HCT116 (cell line): ENCODE measurements around the gene CD200R1L. TPM values are rescaled to one million over a fixed set of nuclear protein-coding genes. Genes with fewer than 3 reads are reported as not detected.

Experiments
- ATAC-seq: fragments of 200-7000 bp; cut with Tn5 transposase; 2 replicates; pipeline ENCODE4 v1.9.1; 2020; ENCODE audit warnings: mild to moderate bottlenecking, moderate library complexity
- BruUV-seq: library from RNA; stranded (reverse); fragments of 400-500 nt; replicated peaks from 2 replicates; lab custom pipeline; 2021; lab: Mats Ljungman, UMichigan
- CTCF ChIA-PET: fragments of 300-600 bp; sonication (Branson Sonifier 250); formaldehyde crosslinking; loops from one replicate; lab custom pipeline; 2021; ENCODE audit warnings: antibody characterized with exemption; lab: Charles Lee
- POLR2A ChIA-PET: fragments of 300-600, 350-600 bp; sonication (Branson Sonifier 250); formaldehyde crosslinking; loops from one replicate; lab custom pipeline; 2021; ENCODE audit warnings: antibody characterized with exemption; lab: Charles Lee
- RAD21 ChIA-PET, 2 experiments: fragments of 300-600 bp; sonication (Branson Sonifier 250); formaldehyde crosslinking; loops; one replicate each; lab custom pipeline; 2023; ENCODE audit warnings: low total read pairs in 2 of 2; ENCODE audit not compliant: uncharacterized antibody in 2 of 2, unreplicated experiment in 2 of 2, low non-redundant PET in 1 of 2; lab: Charles Lee
- DNase-seq: peaks from one replicate; pipeline ENCODE4 v3.0.0-alpha.2; 2010; ENCODE audit warnings: low read depth, low spot score
- H2AFZ ChIP-seq: fragments of 200-600 bp; shearing (Covaris generic), sonication (generic); 2 replicates; pipeline ENCODE4 v1.6.1; 2017; ENCODE audit warnings: low read depth, mixed run types, mixed read lengths, antibody characterized with exemption, low read length; ENCODE audit not compliant: poor library complexity, severe bottlenecking
- H3K27ac ChIP-seq: 2 replicates; pipeline ENCODE4 v1.5.1; 2012; ENCODE audit warnings: low read depth, low read length
- H3K27me3 ChIP-seq: fragments of 200-600 bp; sonication (generic); 2 replicates; pipeline ENCODE4 v1.6.1; 2016; ENCODE audit warnings: mixed run types, low read length, mixed read lengths; ENCODE audit not compliant: insufficient read depth
- H3K36me3 ChIP-seq, 2 experiments: fragments of 200-500 bp in 1 of 2; fragments of 200-600 bp in 1 of 2; sonication (Bioruptor generic) in 1 of 2; sonication (generic) in 1 of 2; 2 replicates each; pipeline versions ENCODE4 v1.5.1 to v1.6.1; 2014 to 2016; ENCODE audit warnings: low read length in 2 of 2, inconsistent platforms in 1 of 2, mixed read lengths in 1 of 2, mixed run types in 1 of 2; ENCODE audit not compliant: insufficient read depth in 2 of 2, control insufficient read depth in 1 of 2
- H3K4me1 ChIP-seq, 2 experiments: fragments of 200-600 bp in 1 of 2; sonication (generic) in 1 of 2; 2 replicates each; pipeline versions ENCODE4 v1.5.1 to v1.6.1; 2012 to 2017; ENCODE audit warnings: low read length in 2 of 2, inconsistent platforms in 1 of 2, mild to moderate bottlenecking in 1 of 2, mixed read lengths in 1 of 2, mixed run types in 1 of 2, moderate library complexity in 1 of 2; ENCODE audit not compliant: insufficient read depth in 2 of 2, control insufficient read depth in 1 of 2
- H3K4me2 ChIP-seq: fragments of 200-600 bp; sonication (generic); 2 replicates; pipeline ENCODE4 v1.6.1; 2017; ENCODE audit warnings: mixed run types, low read length, mixed read lengths
- H3K4me3 ChIP-seq, 2 experiments: fragments of 200-600 bp in 1 of 2; sonication (generic) in 1 of 2; replicated peaks in 1 of 2; 2 replicates each; pipeline ENCODE4 v1.5.1; 2011 to 2016; ENCODE audit warnings: low read length in 2 of 2, control low read depth in 1 of 2, low read depth in 1 of 2, mild to moderate bottlenecking in 1 of 2, mixed read lengths in 1 of 2, mixed run types in 1 of 2
- H3K79me2 ChIP-seq: fragments of 200-600 bp; sonication (generic); 2 replicates; pipeline ENCODE4 v1.6.1; 2017; ENCODE audit warnings: mild to moderate bottlenecking, mixed run types, low read length, moderate library complexity, mixed read lengths; ENCODE audit not compliant: insufficient read depth
- H3K9ac ChIP-seq: fragments of 200-600 bp; sonication (generic); 2 replicates; pipeline ENCODE4 v1.6.1; 2016; ENCODE audit warnings: low read length, mixed read lengths
- H3K9me2 ChIP-seq: fragments of 200-600 bp; sonication (generic), shearing (Covaris generic); 2 replicates; pipeline ENCODE4 v1.6.1; 2017; ENCODE audit warnings: mixed run types, mild to moderate bottlenecking, moderate library complexity; ENCODE audit not compliant: insufficient read depth
- H3K9me3 ChIP-seq, 2 experiments: fragments of 200-500 bp in 1 of 2; fragments of 200-600 bp in 1 of 2; sonication (Bioruptor generic) in 1 of 2; sonication (generic) in 1 of 2; 2 replicates each; pipeline ENCODE4 v1.6.1; 2014 to 2017; ENCODE audit warnings: low read length in 2 of 2, mixed read lengths in 2 of 2, inconsistent platforms in 1 of 2, low read depth in 1 of 2, mild to moderate bottlenecking in 1 of 2, mixed run types in 1 of 2, moderate library complexity in 1 of 2; ENCODE audit not compliant: control insufficient read depth in 1 of 2, insufficient read depth in 1 of 2
- H4K20me1 ChIP-seq: fragments of 200-600 bp; sonication (generic), shearing (Covaris generic); 2 replicates; pipeline ENCODE4 v1.6.1; 2017; ENCODE audit warnings: mixed run types, mild to moderate bottlenecking, moderate library complexity; ENCODE audit not compliant: insufficient read depth
- CEBPB ChIP-seq: IDR thresholded peaks from 2 replicates; pipeline ENCODE4 v1.6.1; 2012; ENCODE audit warnings: low read depth
- EZH2 ChIP-seq: fragments of 200-600 bp; sonication (generic); IDR thresholded peaks from 2 replicates; pipeline ENCODE4 v1.6.1; 2017; ENCODE audit warnings: antibody characterized with exemption, mixed run types
- FOSL1 ChIP-seq: IDR thresholded peaks from 2 replicates; pipeline ENCODE4 v1.6.1; 2012; ENCODE audit warnings: low read depth
- MAX ChIP-seq: IDR thresholded peaks from 2 replicates; pipeline ENCODE4 v1.6.1; 2012
- RAD21 ChIP-seq: IDR thresholded peaks from 2 replicates; pipeline ENCODE4 v1.6.1; 2012; ENCODE audit warnings: low read depth, mild to moderate bottlenecking
- SP1 ChIP-seq: IDR thresholded peaks from 2 replicates; pipeline ENCODE4 v1.6.1; 2012; ENCODE audit warnings: low read depth
- TCF7L2 ChIP-seq: IDR thresholded peaks from 2 replicates; pipeline ENCODE4 v1.7.0; 2011; ENCODE audit warnings: borderline replicate concordance, inconsistent platforms; ENCODE audit not compliant: insufficient read depth, insufficient read length; ENCODE audit errors: extremely low read depth
- ZNF274 ChIP-seq: fragments of 200-500 bp; sonication (Bioruptor generic); IDR thresholded peaks from 2 replicates; pipeline ENCODE4 v1.6.1; 2014; ENCODE audit warnings: mild to moderate bottlenecking, low read depth, low read length, inconsistent platforms
- intact Hi-C: fragments of 100-400 bp; cut with micrococcal nuclease; formaldehyde crosslinking; loops from 2 replicates; pipeline ENCODE4 v1.10.0; 2022
- total RNA-seq: library from RNA; stranded (reverse); gene quantifications from one replicate; pipeline ENCODE4 v1.2.1, GENCODE V29; 2021; ENCODE audit not compliant: unreplicated experiment

Gene CD200R1L
- total RNA-seq, 1 experiment from 2014 or later: not detected

DNA sequence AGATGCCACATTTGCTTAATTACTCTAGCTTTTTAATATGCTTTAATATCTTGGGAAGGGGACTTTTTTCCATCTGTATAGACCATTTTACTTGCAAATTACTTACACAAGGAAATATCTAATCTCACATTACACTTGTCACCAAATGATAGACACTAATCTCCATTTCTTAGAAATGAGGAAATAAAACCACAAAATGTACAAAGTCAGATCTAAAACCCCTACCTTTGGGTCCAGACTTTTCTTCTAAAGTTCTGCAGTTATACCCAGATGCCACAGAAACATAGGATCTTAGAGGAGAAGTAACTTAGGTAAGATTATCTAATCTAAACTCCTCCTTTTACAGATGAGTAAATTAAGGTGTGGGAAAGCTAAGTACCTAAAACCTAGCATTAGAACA lies 44.3 kb downstream of the CD200R1L start:
- no peak overlapping the region for H2AFZ ChIP-seq
- H3K9me2 ChIP-seq: no peaks in the 10 kb centered on the region
- H3K79me2 ChIP-seq: no peaks in the 10 kb centered on the region
- H3K36me3 ChIP-seq: no peaks in the 10 kb centered on the region
- H3K4me1 ChIP-seq: no peaks in the 10 kb centered on the region
- H3K4me2 ChIP-seq: no peak overlapping the region
- H4K20me1 ChIP-seq: no peaks in the 10 kb centered on the region
- H3K9ac ChIP-seq: no peak overlapping the region
- ChIA-PET CTCF (no interaction called here), POLR2A (no interaction called here), RAD21 (no interaction called here)
- H3K9me3 ChIP-seq: no peaks in the 10 kb centered on the region
- no peak for ATAC-seq
- DNase-seq: no peak
- intact Hi-C loops: no loop called here
- H3K27ac ChIP-seq: no peak overlapping the region
- H3K27me3 ChIP-seq: no peaks in the 10 kb centered on the region
- no TSS peak for BruUV-seq
- TF ChIP-seq EZH2: no peak
- TF ChIP-seq FOSL1: no peak
- no peak for TF ChIP-seq TCF7L2
- TF ChIP-seq MAX: no peak
- TF ChIP-seq SP1: no peak
- no peak overlapping the region for H3K4me3 ChIP-seq

GRCh38 chr3:112799946-112800345 lies 46.7 kb downstream of the CD200R1L start:
- no peak overlapping the region for H3K4me3 ChIP-seq
- no peaks in the 10 kb centered on the region for H3K36me3 ChIP-seq
- DNase-seq (no peak), ATAC-seq (no peak)
- no peaks in the 10 kb centered on the region for H4K20me1 ChIP-seq
- TF ChIP-seq CEBPB (no peak), RAD21 (no peak), FOSL1 (no peak), ZNF274 (no peak)
- no peak overlapping the region for H2AFZ ChIP-seq
- ChIA-PET POLR2A (no interaction called here), RAD21 (no interaction called here), CTCF (no interaction called here)
- intact Hi-C loops: no loop called here
- H3K4me2 ChIP-seq: no peak overlapping the region
- H3K9ac ChIP-seq: no peak overlapping the region
- BruUV-seq: no TSS peak
- no peaks in the 10 kb centered on the region for H3K27me3 ChIP-seq
- H3K9me3 ChIP-seq: no peaks in the 10 kb centered on the region
- no peaks in the 10 kb centered on the region for H3K4me1 ChIP-seq
- no peaks in the 10 kb centered on the region for H3K79me2 ChIP-seq
- H3K27ac ChIP-seq: no peak overlapping the region
- no peaks in the 10 kb centered on the region for H3K9me2 ChIP-seq
